ENCODE measurements around the gene UGT2B7.
"Not testable (repeated sequence)": the region's sequence is repeated elsewhere in the genome, so short reads cannot be mapped to it uniquely, and the experiment has no call there.

UGT2B7 gene

GRCh38 chr4:69096111-69096656, at the start of gene UGT2B7:
TSS of gene UGT2B7 (plus strand) at chr4:69096474. CDS start at chr4:69096521, 47 bp downstream.
- DNase-seq, result no peak

DNA sequence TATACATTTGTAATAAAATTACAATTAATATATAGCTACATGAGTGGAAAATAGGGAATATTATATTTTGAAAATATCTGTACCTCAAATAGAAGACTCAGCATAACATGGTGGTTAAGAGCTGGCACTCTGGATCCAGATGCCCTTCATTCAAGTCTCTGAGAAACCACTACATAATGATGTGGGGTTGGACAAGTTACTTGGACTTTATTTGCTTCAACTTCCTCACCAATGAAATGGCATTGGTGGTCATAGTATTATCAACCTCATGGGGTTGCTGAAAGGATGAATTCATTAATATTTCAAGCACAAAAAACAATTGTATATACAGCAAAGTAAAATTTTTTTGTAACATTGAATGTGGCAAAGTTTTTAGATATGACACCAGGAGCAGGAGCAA, 46.4 kb upstream of the UGT2B7 start:
- no peak for DNase-seq

DNA sequence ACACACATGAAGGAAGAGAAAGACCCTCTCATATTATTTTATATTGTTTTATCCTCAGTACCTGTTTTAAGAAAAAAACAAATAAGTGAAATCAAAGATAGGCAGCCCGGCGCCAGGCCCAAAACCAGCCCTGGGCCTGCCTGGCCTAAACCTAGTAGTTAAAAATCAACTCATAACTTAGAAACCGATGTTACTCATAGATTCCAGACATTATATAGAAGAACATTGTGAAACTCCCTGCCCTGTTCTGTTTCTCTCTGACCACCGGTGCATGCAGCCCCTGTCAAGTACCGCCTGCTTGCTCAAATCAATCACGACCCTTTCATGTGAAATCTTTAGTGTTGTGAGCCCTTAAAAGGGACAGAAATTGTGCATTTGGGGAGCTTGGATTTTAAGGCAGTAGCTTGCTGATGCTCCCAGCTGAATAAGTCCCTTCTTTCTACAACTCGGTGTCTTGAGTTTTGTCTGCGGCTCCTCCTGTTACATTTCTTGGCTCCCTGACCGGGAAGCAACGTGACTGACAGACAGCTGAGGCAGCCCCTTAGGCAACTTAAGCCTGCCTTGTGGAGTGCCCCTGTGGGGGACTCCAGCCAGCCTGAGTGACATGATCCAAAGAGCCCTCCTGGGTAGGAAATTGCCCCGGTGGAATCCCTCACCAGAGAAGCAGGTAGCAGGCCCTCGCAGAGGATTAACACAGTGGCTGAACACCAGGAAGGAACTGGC, 45.3 kb upstream of the UGT2B7 start:
- DNase-seq, result not testable (repeated sequence)

- no peak for DNase-seq
These were observed 44.7 kb upstream of the UGT2B7 start for GRCh38 chr4:69051576-69051943.

GRCh38 chr4:69053309-69053885, 42.9 kb upstream of the UGT2B7 start:
- not testable (repeated sequence) for DNase-seq

- DNase-seq, result not testable (repeated sequence)
These were observed 42.2 kb upstream of the UGT2B7 start for GRCh38 chr4:69054033-69054432.

DNA sequence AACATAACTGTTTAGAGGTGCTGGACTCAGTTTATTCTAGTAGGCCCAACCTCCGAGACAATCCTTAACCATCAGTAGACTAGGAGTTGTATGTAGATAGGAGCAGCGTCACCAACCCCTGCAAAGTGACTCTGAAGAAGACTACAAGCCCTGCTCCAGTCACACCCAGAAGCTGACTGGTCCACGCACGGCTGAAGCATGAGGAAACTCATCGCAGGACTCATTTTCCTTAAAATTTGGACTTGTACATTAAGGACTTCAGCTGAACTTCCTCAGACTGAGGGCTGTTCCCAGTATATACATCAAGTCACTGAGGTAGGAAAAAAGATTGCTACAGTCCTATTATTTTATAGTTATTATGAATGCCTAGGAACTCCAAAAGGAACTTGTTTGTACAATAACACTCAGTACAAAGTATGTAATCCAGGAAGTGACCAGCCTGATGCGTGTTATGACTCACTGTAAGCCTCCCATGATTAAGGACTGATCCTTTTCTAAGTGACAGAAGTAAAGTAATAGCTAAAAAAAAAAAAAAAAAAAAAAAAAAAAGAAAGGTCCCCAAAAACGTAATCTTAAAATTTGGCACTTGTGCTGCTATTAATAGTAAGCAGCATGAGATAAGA, 41.6 kb upstream of the UGT2B7 start:
- DNase-seq, result no peak

DNA sequence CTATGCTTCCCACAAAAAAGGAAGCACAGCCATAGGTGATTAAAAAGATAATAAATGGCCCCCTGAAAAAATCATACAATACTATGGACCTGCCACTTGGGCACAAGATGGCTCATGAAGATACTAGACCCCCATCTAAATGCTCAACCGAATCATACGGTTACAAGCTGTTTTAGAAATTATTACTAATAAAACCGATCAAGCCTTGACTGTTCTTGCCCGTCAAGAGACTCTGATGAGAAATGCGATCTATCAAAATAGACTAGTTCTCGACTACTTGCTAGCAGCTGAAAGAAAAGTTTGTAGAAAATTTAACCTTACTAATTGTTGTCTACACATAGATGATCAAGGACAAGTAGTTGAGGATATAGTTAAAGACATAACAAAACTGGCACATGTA, 40.1 kb upstream of the UGT2B7 start:
- no peak for DNase-seq

DNA sequence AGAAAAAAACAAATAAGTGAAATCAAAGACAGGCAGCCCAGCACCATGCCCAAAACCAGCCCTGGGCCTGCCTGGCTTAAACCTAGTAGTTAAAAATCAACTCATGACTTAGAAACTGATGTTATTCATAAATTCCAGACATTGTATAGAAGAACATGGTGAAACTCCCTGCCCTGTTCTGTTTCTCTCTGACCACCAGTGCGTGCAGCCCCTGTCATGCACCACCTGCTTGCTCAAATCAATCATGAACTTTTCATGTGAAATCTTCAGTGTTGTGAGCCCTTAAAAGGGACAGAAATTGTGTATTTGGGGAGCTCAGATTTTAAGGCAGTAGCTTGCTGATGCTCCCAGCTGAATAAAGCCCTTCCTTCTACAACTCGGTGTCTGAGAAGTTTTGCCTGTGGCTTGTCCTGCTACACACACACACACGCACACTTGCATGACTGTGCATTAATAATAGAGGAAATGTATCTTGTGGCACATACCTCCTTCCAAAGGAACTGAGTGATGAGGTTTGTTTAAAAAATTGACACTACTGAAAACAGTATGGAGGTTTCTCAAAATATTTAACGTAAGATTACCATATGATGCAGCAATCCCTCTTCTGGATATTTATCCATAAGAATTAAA, 39.2 kb upstream of the UGT2B7 start:
- no peak for DNase-seq

DNA sequence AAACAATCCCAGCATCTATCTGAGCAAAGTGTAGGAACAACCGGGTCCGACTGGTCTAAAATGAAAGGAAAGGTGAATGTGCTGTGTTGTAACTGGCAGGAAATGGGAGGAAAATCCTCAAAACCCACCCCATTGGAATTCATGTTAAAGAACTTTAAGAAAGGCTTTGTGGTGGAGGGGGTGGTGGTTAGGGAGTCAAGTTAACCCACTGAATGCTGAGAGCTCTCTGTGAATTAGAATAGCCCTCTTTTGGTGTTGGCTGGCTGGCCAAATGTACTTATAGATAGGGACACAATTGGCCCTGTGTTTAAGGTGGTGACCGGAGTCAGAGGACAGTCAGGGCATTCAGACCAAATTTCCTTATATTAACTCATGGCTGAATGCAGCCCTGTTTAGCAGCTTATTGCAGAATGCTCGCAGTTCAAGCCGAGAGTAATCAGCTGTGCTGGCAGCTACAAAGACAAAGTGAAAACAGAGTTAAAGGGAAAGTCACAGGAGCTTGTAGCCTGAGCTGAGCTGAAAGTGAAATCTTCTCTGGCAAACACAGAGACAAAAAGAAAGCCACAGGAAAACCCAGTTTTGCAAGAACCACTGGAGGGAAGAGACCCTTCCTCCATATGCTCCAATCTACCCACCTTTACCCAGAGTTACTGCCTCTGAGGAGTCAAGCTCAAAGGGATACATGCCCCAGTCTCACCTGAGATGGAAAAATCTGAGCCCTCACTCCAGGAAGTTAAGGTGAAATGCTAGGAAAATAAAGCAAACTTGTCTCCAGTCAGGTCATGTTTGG, 38.5 kb upstream of the UGT2B7 start:
- no peak for DNase-seq

GRCh38 chr4:69058410-69059059, 37.7 kb upstream of the UGT2B7 start:
- no peak for DNase-seq

DNA sequence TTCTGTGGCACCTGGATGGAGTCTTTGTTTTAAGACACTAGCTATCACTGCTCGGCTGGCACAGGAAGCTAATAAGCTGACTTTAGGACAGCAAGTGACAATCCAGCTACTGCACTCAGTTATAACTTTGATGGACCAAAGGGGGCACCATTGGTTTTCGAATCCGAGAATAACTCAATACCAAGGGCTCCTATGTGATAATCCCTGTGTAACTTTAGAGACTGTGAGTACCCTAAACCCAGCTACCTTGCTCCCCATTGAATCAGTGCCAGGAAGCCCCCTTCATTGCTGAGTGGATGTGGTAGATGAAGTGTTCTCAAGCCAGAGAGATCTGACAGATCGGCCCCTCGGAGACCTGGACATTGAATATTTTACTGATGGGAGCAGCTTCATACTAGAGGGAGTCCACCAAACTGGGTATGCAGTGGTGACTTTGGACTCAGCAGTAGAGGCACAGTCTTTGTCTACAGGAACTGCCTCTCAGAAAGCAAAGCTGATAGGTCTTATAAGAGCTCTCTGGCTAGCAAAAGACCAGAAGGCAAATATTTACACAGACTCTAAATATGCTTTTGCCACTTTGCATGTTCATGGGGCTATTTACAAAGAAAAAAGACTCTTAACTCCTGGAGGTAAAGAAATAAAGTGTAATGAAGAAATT, 35.5 kb upstream of the UGT2B7 start:
- no peak for DNase-seq

DNA sequence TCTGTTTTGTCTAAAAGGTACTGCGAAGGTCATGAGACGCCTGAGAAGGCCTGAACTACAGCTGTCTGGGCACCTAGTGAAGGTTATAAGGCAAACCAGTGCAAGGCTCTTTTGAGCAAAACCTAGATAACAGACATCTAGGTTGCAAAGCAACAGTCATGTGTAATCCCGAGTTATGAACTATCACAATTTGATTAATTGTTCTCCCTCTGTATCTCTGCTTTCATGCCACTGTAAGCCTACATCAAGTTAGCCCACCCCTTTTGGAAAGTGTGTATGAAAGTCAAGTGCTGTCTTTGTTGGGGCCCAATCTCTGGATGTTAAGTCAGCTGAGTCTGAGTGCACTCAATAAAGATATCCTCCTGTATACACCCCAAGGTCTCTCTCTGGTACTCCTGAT, 31.9 kb upstream of the UGT2B7 start:
- DNase-seq, result no peak

GRCh38 chr4:69066945-69067344, 29.3 kb upstream of the UGT2B7 start:
- DNase-seq, result no peak

DNA sequence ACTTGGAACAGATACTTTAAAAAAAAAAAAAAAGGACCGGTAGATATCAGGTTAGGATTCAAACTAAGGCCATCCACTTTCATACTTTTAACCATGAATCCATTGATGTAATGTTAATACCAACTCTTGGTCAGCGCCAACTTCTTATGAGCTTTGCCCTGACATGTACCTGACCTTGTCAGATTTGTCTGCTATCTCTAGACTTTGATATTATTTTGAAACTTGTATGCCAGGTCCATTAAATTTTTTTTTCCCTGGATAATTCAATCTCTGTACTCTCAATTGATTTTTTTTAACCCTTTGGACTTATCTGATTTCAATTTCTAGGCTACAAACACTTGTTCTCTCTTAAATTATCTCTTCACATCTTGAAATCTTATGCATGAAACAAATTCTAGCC, 27.2 kb upstream of the UGT2B7 start:
- DNase-seq, result no peak

DNA sequence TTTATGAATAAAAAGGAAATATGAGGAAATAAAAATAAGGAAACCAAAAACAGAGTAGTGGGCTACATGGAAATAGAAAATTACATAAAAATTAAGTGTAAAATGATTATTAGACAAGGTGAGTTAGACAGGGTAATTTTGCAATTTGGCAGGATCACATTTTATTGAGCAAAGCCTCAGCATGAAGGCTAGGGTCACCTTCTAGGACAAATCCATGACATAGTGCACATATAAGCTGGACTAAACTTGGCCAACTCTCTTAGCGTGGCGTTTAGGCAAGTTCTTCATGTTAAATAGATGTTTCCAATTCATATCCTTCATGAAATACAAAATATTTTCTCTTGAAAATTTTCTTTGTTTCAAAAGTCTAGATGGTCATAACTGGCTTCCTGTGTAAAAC, 25.7 kb upstream of the UGT2B7 start:
- DNase-seq, result no peak

GRCh38 chr4:69071286-69071685, 25.0 kb upstream of the UGT2B7 start:
- DNase-seq, result no peak

DNA sequence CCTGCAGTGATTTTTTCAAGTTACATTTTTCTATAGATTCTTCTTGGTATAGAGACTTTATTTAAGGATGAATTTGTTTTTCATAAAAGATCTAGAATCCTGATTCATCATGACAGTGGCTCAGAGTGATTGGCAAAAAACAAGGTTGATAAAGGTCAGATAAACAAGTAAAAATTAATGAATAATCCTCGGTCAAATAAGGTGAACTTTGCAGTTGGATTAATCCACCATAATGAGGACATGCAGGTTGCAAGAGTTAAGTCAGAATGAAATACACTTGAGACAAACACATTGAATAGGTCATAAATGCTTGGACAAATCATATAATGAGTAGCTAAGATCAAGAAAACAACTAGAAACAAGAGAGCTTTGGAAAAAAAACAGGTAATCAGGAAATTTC, 22.9 kb upstream of the UGT2B7 start:
- no peak for DNase-seq

- no peak for DNase-seq
These were observed 21.0 kb upstream of the UGT2B7 start for GRCh38 chr4:69075061-69075792.

DNA sequence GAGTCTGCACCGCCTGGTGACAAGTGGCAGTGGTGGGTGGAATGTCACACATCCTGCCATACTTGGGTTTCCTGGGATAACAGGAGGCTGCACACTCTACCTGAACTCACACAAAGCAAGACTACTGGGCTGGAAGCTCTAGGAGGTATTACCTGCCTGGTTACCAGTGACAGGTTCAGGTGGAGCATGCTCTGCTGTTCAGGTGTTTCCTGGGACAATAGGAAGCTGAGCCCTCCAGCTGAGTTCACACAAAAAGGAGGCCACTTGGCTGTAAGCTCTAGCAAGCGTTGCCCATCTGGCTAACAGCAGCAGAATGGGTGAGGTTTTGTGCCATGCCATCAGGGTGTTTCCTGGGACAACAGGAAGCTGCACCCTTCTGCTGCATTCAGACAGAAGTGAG, 17.4 kb upstream of the UGT2B7 start:
- DNase-seq, result no peak

DNA sequence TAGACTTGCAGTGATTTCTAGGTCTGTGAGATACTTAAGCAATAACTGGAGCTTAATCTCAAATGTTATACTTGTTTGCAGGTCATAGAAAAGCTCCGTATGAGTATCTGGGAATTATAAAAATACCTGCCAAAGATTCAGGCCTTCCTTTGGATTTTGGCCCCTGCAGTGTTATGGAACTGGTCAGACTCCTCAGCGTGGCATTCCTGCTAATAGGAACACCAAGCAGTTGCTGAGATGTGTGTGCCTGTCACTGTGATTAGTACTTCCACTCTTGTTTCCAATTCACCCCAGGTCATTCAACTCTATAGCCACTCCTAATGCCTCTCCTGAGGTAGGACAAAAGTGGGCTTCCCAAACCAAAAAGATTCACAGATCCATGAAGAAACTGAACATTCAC, 7.8 kb upstream of the UGT2B7 start:
- no peak for DNase-seq
